GM10847 (cell line): Measurements from ENCODE around the gene KIF17.
A peak's percentile ranks its signal among the peaks of the same experiment; 100 is the strongest.

Experiments
- POLR2A ChIP-seq: IDR thresholded peaks from 2 replicates; pipeline ENCODE4 v1.6.1; 2011; ENCODE audit not compliant: insufficient read length; ENCODE audit errors: extremely low read depth

KIF17 gene

DNA sequence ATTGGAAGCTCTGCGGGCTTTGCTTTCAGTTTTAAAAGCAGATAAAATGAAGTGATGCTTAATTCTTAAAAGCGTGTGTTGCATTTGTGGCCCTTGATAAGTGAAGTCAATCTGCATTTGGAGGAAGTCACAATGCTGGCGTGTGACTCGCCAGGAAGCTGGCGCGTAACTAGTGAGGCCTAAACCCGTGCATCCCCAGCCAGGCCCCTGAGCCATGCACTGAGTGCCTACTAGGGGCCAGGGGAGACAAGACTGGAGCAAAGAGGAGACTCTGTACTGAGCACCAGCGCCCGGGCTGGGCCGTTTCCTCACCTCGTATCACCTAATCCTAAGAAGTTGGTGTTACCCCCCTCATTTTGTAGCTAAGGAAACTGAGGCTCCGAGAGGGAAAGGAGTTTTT is 52.1 kb downstream of the KIF17 start:
- no peak for TF ChIP-seq POLR2A

DNA sequence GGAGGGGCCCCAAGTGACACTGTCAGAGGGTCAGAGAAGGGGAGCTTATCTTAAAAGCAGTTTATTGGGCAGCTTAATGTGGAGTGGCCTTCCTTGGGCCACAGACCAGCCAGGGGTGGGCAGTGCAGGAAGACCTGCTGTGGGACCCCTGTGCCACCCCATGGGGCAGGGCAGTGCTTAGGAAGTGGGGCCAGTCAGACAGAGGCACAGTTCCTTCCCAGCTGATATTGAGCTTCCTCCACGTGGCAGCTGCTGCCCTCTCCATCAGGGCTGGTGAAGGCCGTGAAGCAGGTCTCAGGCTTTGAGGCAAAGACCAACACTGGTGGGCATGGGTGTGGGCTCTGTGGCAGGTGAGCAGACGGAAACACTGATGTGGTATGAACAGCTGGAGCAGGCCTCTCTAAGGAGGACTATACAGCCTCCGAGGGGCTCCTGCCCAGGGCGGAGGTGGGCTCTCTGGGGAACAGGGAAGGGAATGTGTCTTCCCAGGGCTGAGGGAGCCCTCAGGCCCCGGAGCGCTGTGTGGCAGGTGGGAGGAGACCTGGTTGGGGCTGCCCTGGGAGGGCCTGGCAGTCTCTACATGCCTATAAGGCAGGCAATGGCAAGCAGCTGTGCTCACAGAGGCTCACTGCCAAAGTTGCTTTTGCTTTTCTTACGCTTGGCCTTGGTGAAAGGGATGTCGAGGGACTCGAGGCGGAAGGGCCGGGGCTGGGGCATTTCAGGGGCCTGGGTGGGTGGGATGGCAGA is 53.7 kb downstream of the KIF17 start:
- no peak for TF ChIP-seq POLR2A

DNA sequence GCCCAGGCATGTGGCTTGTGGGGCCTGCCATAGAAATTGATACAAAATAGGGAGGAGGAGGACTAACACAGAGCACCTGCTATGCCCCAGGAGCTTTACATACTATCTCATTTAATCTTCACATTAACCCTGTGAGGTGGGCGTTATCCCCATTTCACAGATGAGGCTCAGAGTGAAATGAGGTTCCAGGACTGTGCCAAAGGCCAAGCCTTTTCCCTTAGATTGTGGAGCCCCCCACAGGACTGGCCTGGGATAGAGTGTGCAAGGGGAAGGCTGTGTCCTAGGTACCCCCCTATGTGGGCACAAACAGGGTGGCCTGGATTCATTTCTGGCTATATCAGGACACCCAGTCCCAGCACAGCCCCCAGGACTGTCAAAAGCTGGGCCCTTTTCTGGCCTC is 54.4 kb downstream of the KIF17 start:
- TF ChIP-seq POLR2A: no peak

DNA sequence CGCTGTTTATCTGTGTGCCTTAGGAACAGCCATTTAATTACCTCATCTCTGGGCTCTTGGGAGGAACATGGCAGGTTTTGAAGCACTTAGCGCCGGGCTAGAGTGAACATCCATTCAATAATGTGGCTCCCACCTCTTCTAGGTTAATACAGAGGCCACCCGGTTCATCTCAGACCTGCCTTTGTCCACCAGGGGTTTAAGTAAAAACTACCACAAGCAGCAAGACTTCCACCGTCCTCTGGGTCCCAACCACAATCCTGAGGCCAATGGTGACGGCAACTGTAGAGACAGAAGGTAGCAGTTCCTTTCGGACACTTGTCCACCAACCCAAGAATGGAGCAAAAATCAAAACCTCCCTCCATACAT is 55.7 kb downstream of the KIF17 start:
- no peak for TF ChIP-seq POLR2A

DNA sequence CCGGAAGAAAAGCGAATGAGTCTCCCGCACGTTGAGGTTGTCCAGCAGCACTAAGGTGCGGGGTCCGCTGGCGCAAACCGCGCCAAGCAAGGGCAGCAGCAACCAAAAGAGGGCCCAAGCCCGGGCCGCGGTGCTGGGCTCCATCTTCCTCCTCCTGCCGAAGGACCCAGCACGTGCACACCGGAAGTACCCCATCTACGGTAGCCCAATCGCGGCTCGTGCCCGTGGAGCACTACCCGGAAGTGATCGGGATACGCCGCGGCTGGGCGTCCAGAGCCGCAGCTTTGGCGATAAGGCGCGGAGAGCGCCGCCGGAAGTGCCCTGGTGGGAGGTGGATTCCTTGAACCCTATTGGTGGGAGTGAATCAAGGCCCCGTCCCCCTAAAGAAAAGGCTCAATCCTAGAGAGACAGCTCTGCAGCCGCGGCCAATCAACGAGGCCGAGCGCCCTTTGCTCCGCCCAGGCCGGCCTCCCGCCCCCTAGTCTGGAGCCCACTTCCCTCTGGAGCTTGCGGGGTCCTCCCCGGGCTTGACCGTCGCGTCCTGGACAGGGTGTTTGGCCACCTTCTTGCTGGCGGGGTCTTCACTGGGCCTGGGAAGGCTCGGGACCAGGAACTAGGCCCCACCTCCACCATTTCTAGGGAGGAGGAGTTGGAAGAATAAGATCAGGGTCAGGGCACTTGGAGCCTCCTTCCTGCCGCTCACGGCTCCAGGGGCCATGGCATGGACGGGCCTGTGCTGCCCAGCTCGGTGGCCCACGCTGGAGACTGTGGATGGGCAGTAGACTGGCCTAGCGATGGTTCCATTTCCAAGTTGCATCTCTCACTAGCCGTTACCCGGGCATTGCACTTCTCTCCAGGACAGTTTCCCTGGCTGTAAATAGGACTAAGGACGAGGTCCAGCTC is 56.3 kb downstream of the KIF17 start, which contains the start of gene DDOST:
Gene DDOST, minus strand, starts transcription at position 163 of the 903 bp plus-strand sequence. Its CDS starts 19 bp downstream, at position 144.
- peak; percentile 64 for TF ChIP-seq POLR2A

DNA sequence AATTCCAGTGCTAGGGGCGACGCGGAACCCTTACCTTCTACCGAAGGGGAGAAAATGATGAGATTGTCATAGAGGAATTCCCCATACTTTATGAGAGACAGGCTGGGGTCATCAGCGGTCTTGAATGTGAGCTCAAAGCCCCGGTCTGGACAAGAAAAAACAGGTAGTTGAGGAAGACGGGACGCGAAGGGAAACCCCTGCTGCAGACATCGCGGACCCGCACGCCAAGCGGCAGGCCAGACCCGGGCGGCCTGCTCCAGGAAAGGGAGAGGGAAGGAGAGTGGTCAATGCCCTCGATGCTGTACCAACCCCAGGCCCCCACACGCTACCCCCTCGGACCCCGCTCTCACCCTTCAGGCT is 57.0 kb downstream of the KIF17 start:
- TF ChIP-seq POLR2A: no peak

DNA sequence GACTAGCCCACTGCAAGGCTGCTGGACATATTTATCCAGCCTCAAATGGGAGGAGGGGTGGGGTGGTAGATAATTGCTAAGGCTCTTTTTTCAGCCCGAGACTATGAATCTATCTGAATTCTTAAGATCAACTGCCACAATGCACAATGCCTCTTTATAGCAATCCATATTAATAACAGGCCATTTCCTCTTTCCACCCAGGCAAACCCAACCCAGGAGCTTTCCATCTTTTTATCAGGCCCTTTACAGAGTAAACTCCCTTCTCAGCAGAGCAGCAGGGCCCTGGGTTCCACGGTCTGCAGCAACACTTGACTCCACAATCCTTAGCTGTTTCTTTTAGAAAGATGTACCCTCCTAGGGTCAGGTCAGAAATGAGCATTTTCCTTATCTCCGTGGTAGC is 57.4 kb downstream of the KIF17 start:
- no peak for TF ChIP-seq POLR2A

DNA sequence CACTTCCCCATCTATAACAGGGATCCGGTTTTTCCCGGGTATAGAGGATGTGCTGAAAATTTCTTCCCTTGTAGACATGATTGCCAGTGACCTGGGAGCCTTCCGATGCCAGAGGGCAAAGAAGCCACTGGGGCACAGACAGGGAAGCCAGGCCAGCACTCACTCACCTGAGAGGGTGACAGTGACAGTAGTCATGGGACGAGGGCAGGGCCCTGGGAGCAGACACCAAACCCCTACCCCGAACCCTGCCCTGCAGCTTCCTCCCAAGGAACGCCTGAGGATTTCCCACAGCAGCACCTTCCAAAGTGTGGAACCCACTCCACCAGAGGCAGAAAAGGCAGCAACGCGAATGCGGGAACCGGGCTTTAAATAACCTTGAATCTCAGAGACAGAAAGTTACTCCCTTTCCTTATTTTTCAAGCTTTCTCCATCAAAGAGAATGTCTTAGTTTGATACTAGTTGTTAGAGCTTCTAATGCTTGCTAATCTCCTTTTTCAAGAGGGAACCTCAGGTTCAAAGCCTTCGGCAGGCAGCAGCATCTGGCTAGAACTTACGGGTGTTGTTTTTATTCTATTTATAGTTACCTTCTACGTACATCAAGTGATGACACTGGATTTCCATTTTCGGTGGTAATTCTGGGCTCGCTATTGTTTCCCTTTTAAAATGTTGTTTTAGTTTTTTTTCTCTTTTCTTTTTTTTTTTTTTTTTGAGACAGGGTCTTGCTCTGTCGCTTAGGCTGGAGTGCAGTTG is 59.5 kb downstream of the KIF17 start:
- TF ChIP-seq POLR2A: no peak

DNA sequence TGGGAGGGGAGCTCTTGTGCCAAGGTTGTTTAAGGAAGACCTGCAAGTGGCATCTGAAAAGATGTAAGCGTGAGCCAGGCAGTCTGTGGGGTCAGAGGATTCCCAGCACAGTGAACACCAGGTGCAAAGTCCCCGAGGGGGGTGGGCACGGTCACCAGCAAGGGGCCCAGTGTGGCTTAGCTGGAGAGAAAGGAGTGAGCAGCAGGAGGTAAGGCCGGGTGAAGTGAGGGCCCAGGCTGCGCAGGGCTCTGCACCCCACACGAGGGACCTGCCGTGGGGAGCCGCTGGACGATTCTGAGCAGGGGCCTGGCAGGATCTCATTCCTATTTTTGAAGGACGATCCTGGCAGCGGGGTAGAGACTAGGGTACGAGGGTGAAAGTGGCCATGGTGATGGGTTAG is 60.8 kb downstream of the KIF17 start:
- no peak for TF ChIP-seq POLR2A

DNA sequence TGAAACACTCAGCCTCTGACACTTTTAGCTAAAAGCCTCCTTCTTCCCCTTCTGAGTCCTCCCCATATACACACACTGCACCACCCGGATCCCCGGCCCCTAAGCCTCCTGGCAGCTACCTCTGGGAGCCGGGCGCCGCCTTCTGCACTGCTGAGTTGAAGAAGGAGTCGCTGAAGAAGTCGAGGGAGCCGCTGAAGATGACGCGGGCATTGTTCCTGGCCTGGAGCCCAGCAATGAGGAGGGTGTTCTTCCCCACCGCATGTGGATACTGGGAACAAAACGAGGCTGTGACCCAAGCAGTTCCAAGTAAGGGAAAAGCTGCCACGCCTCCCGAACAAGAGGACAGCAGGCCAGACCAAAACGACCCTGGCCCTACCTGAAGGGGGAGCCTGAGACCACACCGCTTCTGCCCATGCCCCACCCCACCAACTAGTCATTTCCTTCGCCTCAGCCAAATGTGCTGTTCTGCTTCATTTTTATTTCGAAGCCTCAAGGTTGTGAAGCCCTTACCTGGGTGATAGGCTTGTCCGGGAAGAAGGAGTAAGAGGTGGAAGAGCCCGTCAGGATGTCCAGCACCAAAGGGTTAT is 63.6 kb downstream of the KIF17 start:
- no peak for TF ChIP-seq POLR2A

DNA sequence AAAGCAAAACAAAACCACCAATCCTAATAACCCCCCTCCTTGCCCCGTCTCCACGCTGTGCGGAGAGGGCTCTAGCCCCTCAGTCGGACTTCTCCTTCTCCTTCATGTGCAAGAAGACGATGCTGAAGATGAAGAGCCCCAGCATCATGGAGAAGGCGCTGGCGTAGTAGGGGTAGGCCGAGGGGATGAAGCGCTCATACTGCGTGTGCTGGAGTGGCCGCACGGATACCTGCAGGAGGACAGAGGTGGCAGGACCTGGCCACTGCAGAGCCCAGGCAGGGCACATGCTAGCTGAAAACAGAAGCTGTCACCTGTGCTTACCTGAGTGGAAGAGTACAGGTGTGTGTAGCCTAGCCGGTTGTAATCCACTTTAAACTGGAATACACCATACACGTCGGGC is 65.5 kb downstream of the KIF17 start:
- TF ChIP-seq POLR2A: no peak

DNA sequence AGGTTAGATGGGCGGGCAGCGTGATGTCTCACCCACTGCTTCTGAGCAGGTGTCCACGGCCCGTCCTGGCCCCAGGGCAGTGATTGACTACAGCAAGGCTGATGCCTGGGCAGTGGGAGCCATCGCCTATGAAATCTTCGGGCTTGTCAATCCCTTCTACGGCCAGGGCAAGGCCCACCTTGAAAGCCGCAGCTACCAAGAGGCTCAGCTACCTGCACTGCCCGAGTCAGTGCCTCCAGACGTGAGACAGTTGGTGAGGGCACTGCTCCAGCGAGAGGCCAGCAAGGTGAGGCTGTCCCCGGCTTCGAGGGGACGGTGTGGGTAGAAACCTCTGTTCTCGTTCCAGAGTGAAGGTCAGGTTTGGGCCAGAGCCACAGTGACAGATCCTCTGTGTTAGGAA is 68.9 kb downstream of the KIF17 start:
- TF ChIP-seq POLR2A: no peak

DNA sequence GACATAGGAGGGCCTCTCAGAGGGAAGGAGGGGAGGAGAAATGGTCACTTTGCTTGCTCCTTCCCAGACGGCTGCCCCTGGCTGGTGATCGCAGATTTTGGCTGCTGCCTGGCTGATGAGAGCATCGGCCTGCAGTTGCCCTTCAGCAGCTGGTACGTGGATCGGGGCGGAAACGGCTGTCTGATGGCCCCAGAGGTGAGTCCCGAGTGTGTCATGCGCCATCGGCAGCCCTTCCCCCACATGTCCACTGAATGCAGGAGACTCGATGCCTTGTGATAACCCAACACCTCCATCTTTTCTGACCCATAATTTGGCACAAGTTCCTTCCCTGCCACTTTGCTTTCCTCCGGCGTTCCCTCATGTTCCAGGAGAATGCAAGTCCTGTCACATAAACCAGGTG is 69.4 kb downstream of the KIF17 start:
- TF ChIP-seq POLR2A: no peak

DNA sequence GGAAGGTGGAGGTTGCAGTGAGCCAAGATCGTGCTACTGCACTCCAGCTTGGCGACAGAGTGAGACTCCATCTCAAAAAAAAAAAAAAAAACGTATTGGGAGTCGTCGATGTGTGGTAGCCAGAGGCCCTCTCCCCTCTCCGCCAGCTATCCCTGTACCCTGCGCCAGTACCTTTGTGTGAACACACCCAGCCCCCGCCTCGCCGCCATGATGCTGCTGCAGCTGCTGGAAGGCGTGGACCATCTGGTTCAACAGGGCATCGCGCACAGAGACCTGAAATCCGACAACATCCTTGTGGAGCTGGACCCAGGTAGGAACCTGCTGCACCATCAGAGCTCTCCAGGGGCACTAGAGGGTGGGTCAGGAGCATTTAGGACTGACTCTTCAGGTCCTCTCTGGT is 72.4 kb downstream of the KIF17 start:
- no peak for TF ChIP-seq POLR2A

DNA sequence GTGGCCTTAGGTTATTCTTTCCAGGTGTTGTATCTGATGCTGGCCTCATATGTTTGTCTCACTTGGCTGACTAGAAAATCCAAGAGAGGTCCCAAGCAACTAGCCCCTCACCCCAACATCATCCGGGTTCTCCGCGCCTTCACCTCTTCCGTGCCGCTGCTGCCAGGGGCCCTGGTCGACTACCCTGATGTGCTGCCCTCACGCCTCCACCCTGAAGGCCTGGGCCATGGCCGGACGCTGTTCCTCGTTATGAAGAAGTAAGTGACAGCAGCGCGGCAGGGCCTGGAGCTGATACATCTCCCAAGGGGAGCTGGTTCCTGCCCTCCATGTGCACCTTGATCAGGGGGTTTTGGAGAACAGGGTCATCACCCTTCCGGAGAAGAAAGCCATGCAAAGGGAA is 73.4 kb downstream of the KIF17 start:
- TF ChIP-seq POLR2A: no peak
